ENCODE measurements around the gene SRF. TPM values are rescaled to one million over a fixed set of nuclear protein-coding genes. Genes with fewer than 3 reads are reported as not detected.

The SRF gene
- total and polyA plus RNA-seq, 4 donors = 2.0 to 11.7 (median 7.1) TPM

- no peak overlapping the region for H3K9ac ChIP-seq (ENCODE audit: low read depth in 1 of 2, low read length in 2 of 2)
- H3K4me1 ChIP-seq (ENCODE audit: control insufficient read depth in 4 of 4, insufficient read depth in 4 of 4, low read length in 3 of 4) = peaks cover 0 to 6% (median 0%) of the 10 kb centered on the region in 4 donors
- no peak overlapping the region for H3K4me3 ChIP-seq (ENCODE audit: low read depth in 1 of 3, low read length in 3 of 3)
- no peak overlapping the region for H3K27ac ChIP-seq (ENCODE audit: low read depth in 1 of 2, low read length in 2 of 2)
- H3K27me3 ChIP-seq (ENCODE audit: control insufficient read depth in 4 of 4, insufficient read depth in 4 of 4, low read length in 3 of 4) = no peaks in the 10 kb centered on the region
- TF ChIP-seq RAD21 (IDR thresholded peaks at IDR 0.05) (peak; percentile 75 to 76), GABPA (IDR thresholded peaks at IDR 0.05 in 1 of 2, conservative IDR thresholded peaks at IDR 0.05 in 1 of 2) (no peak), HNF4A (conservative IDR thresholded peaks at IDR 0.05) (no peak), NR2F2 (IDR thresholded peaks at IDR 0.05) (no peak), TAF1 (conservative IDR thresholded peaks at IDR 0.05) (no peak), EGR1 (IDR thresholded peaks at IDR 0.05; ENCODE audit: low read depth in 2 of 2) (no peak), HNF4G (IDR thresholded peaks at IDR 0.05) (no peak), SP1 (IDR thresholded peaks at IDR 0.05) (no peak), REST (IDR thresholded peaks at IDR 0.05) (no peak), YY1 (IDR thresholded peaks at IDR 0.05) (no peak), FOXA1 (IDR thresholded peaks at IDR 0.05) (no peak), FOXA2 (IDR thresholded peaks at IDR 0.05) (no peak)
- TF ChIP-seq, protein P1, sequence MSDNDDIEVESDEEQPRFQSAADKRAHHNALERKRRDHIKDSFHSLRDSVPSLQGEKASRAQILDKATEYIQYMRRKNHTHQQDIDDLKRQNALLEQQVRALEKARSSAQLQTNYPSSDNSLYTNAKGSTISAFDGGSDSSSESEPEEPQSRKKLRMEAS (IDR thresholded peaks at IDR 0.05) = no peak
- TF ChIP-seq, protein P2, sequence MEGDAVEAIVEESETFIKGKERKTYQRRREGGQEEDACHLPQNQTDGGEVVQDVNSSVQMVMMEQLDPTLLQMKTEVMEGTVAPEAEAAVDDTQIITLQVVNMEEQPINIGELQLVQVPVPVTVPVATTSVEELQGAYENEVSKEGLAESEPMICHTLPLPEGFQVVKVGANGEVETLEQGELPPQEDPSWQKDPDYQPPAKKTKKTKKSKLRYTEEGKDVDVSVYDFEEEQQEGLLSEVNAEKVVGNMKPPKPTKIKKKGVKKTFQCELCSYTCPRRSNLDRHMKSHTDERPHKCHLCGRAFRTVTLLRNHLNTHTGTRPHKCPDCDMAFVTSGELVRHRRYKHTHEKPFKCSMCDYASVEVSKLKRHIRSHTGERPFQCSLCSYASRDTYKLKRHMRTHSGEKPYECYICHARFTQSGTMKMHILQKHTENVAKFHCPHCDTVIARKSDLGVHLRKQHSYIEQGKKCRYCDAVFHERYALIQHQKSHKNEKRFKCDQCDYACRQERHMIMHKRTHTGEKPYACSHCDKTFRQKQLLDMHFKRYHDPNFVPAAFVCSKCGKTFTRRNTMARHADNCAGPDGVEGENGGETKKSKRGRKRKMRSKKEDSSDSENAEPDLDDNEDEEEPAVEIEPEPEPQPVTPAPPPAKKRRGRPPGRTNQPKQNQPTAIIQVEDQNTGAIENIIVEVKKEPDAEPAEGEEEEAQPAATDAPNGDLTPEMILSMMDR (IDR thresholded peaks at IDR 0.05; ENCODE audit: low read depth, low read length, missing input control) = peak; percentile 55
- H3K36me3 ChIP-seq (ENCODE audit: control insufficient read depth in 4 of 4, insufficient read depth in 3 of 4, low read depth in 1 of 4, low read length in 3 of 4) = no peaks in the 10 kb centered on the region
- DNase-seq (ENCODE audit: low spot score) = no peak
- H3K9me3 ChIP-seq (ENCODE audit: control insufficient read depth in 4 of 4, low read length in 3 of 4) = no peaks in the 10 kb centered on the region
- WGBS = 53% methylated on average over 15 of the region's 15 CpGs
Observed at GRCh38 chr6:43129434-43130194, 41.5 kb upstream of the SRF start.

- H3K4me3 ChIP-seq (ENCODE audit: low read depth in 1 of 3, low read length in 3 of 3) = no peak overlapping the region
- H3K27me3 ChIP-seq (ENCODE audit: control insufficient read depth in 4 of 4, insufficient read depth in 4 of 4, low read length in 3 of 4) = no peaks in the 10 kb centered on the region
- no peak overlapping the region for H3K27ac ChIP-seq (ENCODE audit: low read depth in 1 of 2, low read length in 2 of 2)
- peaks cover 0 to 6% (median 0%) of the 10 kb centered on the region in 4 donors for H3K4me1 ChIP-seq (ENCODE audit: control insufficient read depth in 4 of 4, insufficient read depth in 4 of 4, low read length in 3 of 4)
- WGBS = 93% methylated on average over 7 of the region's 7 CpGs
- H3K9me3 ChIP-seq (ENCODE audit: control insufficient read depth in 4 of 4, low read length in 3 of 4) = no peaks in the 10 kb centered on the region
- H3K36me3 ChIP-seq (ENCODE audit: control insufficient read depth in 4 of 4, insufficient read depth in 3 of 4, low read depth in 1 of 4, low read length in 3 of 4) = no peaks in the 10 kb centered on the region
- TF ChIP-seq, protein P2 (IDR thresholded peaks at IDR 0.05; ENCODE audit: low read depth, low read length, missing input control) = no peak
- TF ChIP-seq YY1 (IDR thresholded peaks at IDR 0.05) = no peak
- TF ChIP-seq ATF3 (IDR thresholded peaks at IDR 0.05) = no peak
- no peak for TF ChIP-seq SP1 (IDR thresholded peaks at IDR 0.05)
- TF ChIP-seq EGR1 (IDR thresholded peaks at IDR 0.05; ENCODE audit: low read depth in 2 of 2) = no peak
- no peak for TF ChIP-seq RXRA (IDR thresholded peaks at IDR 0.05)
- TF ChIP-seq REST (IDR thresholded peaks at IDR 0.05) = no peak
- no peak for TF ChIP-seq FOXA2 (IDR thresholded peaks at IDR 0.05)
- no peak for TF ChIP-seq GABPA (IDR thresholded peaks at IDR 0.05 in 1 of 2, conservative IDR thresholded peaks at IDR 0.05 in 1 of 2)
- no peak for TF ChIP-seq NR2F2 (IDR thresholded peaks at IDR 0.05)
- no peak for TF ChIP-seq RAD21 (IDR thresholded peaks at IDR 0.05)
- TF ChIP-seq, protein P1 (IDR thresholded peaks at IDR 0.05) = no peak
- no peak for TF ChIP-seq FOXA1 (IDR thresholded peaks at IDR 0.05)
- no peak for DNase-seq (ENCODE audit: low spot score)
- H3K9ac ChIP-seq (ENCODE audit: low read depth in 1 of 2, low read length in 2 of 2) = no peak overlapping the region
Observed at GRCh38 chr6:43130429-43130828, 40.6 kb upstream of the SRF start.

All from liver (tissue), 9 donors.